A549 (cell line): ENCODE data around the gene PTPRN2. TPM values are rescaled to one million over a fixed set of nuclear protein-coding genes. Genes with fewer than 3 reads are reported as not detected.
"Not testable (repeated sequence)": the region's sequence is repeated elsewhere in the genome, so short reads cannot be mapped to it uniquely, and the experiment has no call there.

ENCODE experiments used
- ATAC-seq, 2 experiments: fragments of 200-7000 bp in 1 of 2; fragments of >200 bp in 1 of 2; cut with Nextera tagmentation in 1 of 2; cut with Tn5 transposase in 1 of 2; 3 replicates each; pipeline versions ENCODE4 v1.8.0 to v1.9.1; 2018 to 2020; ENCODE audit warnings: mild to moderate bottlenecking in 1 of 2, moderate library complexity in 1 of 2
- CTCF ChIA-PET: fragments of 300-600 bp; sonication (Branson Sonifier 250); formaldehyde crosslinking; extraction: SDS; loops from one replicate; lab custom pipeline; 2021; ENCODE audit warnings: antibody characterized with exemption, inconsistent platforms; lab: Yijun Ruan, JAX
- POLR2A ChIA-PET: fragments of 350-600 bp; formaldehyde crosslinking; extraction: SDS; loops from one replicate; lab custom pipeline; 2021; ENCODE audit warnings: antibody characterized with exemption, inconsistent platforms; lab: Yijun Ruan, JAX
- DNase-seq, 2 experiments: peaks; one replicate each; pipeline versions ENCODE4 v3.0.0 to v3.0.0-alpha.2; 2011 to 2016; ENCODE audit warnings: low read depth in 1 of 2, low spot score in 1 of 2
- FAIRE-seq: peaks from 2 replicates; lab custom pipeline; 2011; peaks lifted over from hg19 to GRCh38; lab: Jason Lieb, UNC
- H3K27ac ChIP-seq, 2 experiments: fragments of >200 bp; sonication (Bioruptor Twin); formaldehyde crosslinking; 3 replicates each; pipeline ENCODE4 v1.5.1; 2016 to 2017
- H3K4me1 ChIP-seq: fragments of >200 bp; sonication (Bioruptor Twin); formaldehyde crosslinking; 3 replicates; pipeline ENCODE4 v1.6.1; 2016
- H3K4me2 ChIP-seq: fragments of >200 bp; sonication (Bioruptor Twin); formaldehyde crosslinking; 3 replicates; pipeline ENCODE4 v1.6.1; 2016
- H3K4me3 ChIP-seq: fragments of >200 bp; sonication (Bioruptor Twin); formaldehyde crosslinking; 3 replicates; pipeline ENCODE4 v1.5.1; 2016
- H3K9me3 ChIP-seq: fragments of >200 bp; sonication (Bioruptor Twin); formaldehyde crosslinking; 3 replicates; pipeline ENCODE4 v1.6.1; 2016
- CEBPB ChIP-seq, 2 experiments: fragments of >200 bp in 1 of 2; sonication (Bioruptor Twin) in 1 of 2; formaldehyde crosslinking in 1 of 2; IDR thresholded peaks; 2 replicates each; pipeline ENCODE4 v1.6.1; 2012 to 2016
- CTCF ChIP-seq: fragments of >200 bp; sonication (Bioruptor Twin); formaldehyde crosslinking; IDR thresholded peaks from 3 replicates; pipeline ENCODE4 v1.5.1; 2016
- E2F6 ChIP-seq: IDR thresholded peaks from 2 replicates; pipeline ENCODE4 v1.6.1; 2012; ENCODE audit warnings: low read depth, borderline replicate concordance
- ELK1 ChIP-seq: fragments of 150-350 bp; IDR thresholded peaks from 2 replicates; pipeline ENCODE4 v1.6.1; 2014; ENCODE audit warnings: low read depth, mild to moderate bottlenecking, low read length
- ESRRA ChIP-seq: fragments of 150-350 bp; IDR thresholded peaks from 2 replicates; pipeline ENCODE4 v1.6.1; 2014; ENCODE audit warnings: mild to moderate bottlenecking, low read length, borderline replicate concordance
- HEYL ChIP-seq: fragments of 250-450 bp; sonication (Bioruptor Pico); IDR thresholded peaks from 2 replicates; pipeline ENCODE4 v1.8.0; 2021; ENCODE audit warnings: mild to moderate bottlenecking, moderate library complexity
- HOXA7 ChIP-seq: fragments of 250-450 bp; sonication (Bioruptor Pico); IDR thresholded peaks from 2 replicates; pipeline ENCODE4 v1.5.0; 2020; ENCODE audit warnings: mild to moderate bottlenecking, moderate library complexity
- JUNB ChIP-seq: fragments of >200 bp; sonication (Bioruptor Twin); formaldehyde crosslinking; IDR thresholded peaks from 2 replicates; pipeline ENCODE4 v1.6.1; 2016
- KDM1A ChIP-seq: fragments of 200-600 bp; sonication (generic); IDR thresholded peaks from 2 replicates; pipeline ENCODE4 v1.6.1; 2016; ENCODE audit warnings: low read depth, mild to moderate bottlenecking
- MAFK ChIP-seq: fragments of 450-650 bp; IDR thresholded peaks from 2 replicates; pipeline ENCODE4 v1.6.1; 2014; ENCODE audit not compliant: partially characterized antibody
- MYC ChIP-seq: IDR thresholded peaks from 2 replicates; pipeline ENCODE4 v1.6.1; 2012; ENCODE audit warnings: mild to moderate bottlenecking, inconsistent platforms, low read length, improper control_type of control experiment, borderline replicate concordance
- NPAS2 ChIP-seq: fragments of 250-450 bp; sonication (Bioruptor Pico); IDR thresholded peaks from 2 replicates; pipeline ENCODE4 v1.8.0; 2022; ENCODE audit warnings: mild to moderate bottlenecking, moderate library complexity, borderline replicate concordance
- NR3C1 ChIP-seq: fragments of >200 bp; sonication (Bioruptor Twin); formaldehyde crosslinking; IDR thresholded peaks from 3 replicates; pipeline ENCODE4 v1.6.1; 2017
- POLR2AphosphoS2 ChIP-seq: conservative IDR thresholded peaks from 2 replicates; pipeline ENCODE4 v1.6.1; 2012; ENCODE audit warnings: low read length, improper control_type of control experiment, inconsistent platforms
- RAD21 ChIP-seq, 2 experiments: fragments of >200 bp in 1 of 2; sonication (Bioruptor Twin) in 1 of 2; formaldehyde crosslinking in 1 of 2; IDR thresholded peaks in 1 of 2; conservative IDR thresholded peaks in 1 of 2; 2 replicates in 1 of 2; 3 replicates in 1 of 2; pipeline ENCODE4 v1.6.1; 2012 to 2018; ENCODE audit warnings: inconsistent platforms in 1 of 2
- RNF2 ChIP-seq: fragments of 200-600 bp; sonication (generic); IDR thresholded peaks from 2 replicates; pipeline ENCODE4 v1.6.1; 2016; ENCODE audit warnings: low read depth, mild to moderate bottlenecking, antibody characterized with exemption, moderate library complexity, borderline replicate concordance
- TFCP2L1 ChIP-seq: fragments of 250-450 bp; sonication (Bioruptor Pico); IDR thresholded peaks from 2 replicates; pipeline ENCODE4 v1.5.0; 2021; ENCODE audit warnings: mild to moderate bottlenecking
- ZC3H11A ChIP-seq: fragments of 450-650 bp; IDR thresholded peaks from 2 replicates; pipeline ENCODE4 v1.6.1; 2014; ENCODE audit warnings: antibody characterized with exemption, mild to moderate bottlenecking
- ZNF302 ChIP-seq: fragments of 250-450 bp; sonication (Bioruptor Pico); IDR thresholded peaks from 2 replicates; pipeline ENCODE4 v1.9.0; 2021; ENCODE audit warnings: inconsistent platforms, mild to moderate bottlenecking, moderate library complexity
- ZSCAN20 ChIP-seq: fragments of 250-450 bp; sonication (Bioruptor Pico); IDR thresholded peaks from 2 replicates; pipeline ENCODE4 v1.8.0; 2022; ENCODE audit warnings: mild to moderate bottlenecking, moderate library complexity
- WGBS: methylation state at CpG from one replicate; pipeline ENCODE4 v1.1.6; 2017; ENCODE audit errors: missing lambda C conversion rate; 5-methylcytosine and 5-hydroxymethylcytosine counted together
- polyA plus RNA-seq, 4 experiments: library from polyadenylated mRNA; depleted of rRNA in 3 of 4; stranded (reverse); fragments of >200 nt; fragmentation: RNase III in 1 of 4; extraction: RNeasy Plus Mini Kit Qiagen cat#74134 plus additional on column Dnase treatment in 1 of 4; gene quantifications; 2 replicates in 3 of 4; 3 replicates in 1 of 4; pipeline ENCODE4 v1.2.3, GENCODE V29; 2011 to 2017
- TF ChIP-seq, protein P1 (sequence below): IDR thresholded peaks from 2 replicates; pipeline ENCODE4 v1.6.1; 2012
- TF ChIP-seq, protein P2 (sequence below): fragments of >200 bp; sonication (Bioruptor Twin); formaldehyde crosslinking; IDR thresholded peaks from 2 replicates; pipeline ENCODE4 v1.6.1; 2016

PTPRN2 gene
- polyA plus RNA-seq, 2 of the 4 experiments (the other 2 are of a cell fraction): 0.41 to 1.2 TPM

GRCh38 chr7:157727964-157728615, 859.5 kb downstream of the PTPRN2 start:
- no peak for FAIRE-seq
- Histone ChIP-seq H3K27ac (no peak overlapping the region), H3K4me3 (no peak overlapping the region), H3K9me3 (no peaks in the 10 kb centered on the region), H3K4me2 (no peak overlapping the region), H3K4me1 (no peaks in the 10 kb centered on the region)
- DNase-seq: no peak
- ATAC-seq: peak in 1 of 2 experiments; percentile 28; a peak in 2 of 6 replicates
- ChIA-PET POLR2A (no interaction called here), CTCF (interaction anchor here (0.9 kb wide), 1 partner anchor 16 kb away, joined by 3 read pairs; no protein-coding TSS in a partner anchor)
- TF ChIP-seq RNF2: no peak
- TF ChIP-seq ZNF302 (CRISPR knock-in tag): no peak
- no peak for TF ChIP-seq HOXA7 (CRISPR knock-in tag)
- TF ChIP-seq ZC3H11A: no peak
- TF ChIP-seq ELK1: no peak
- no peak for TF ChIP-seq HEYL (CRISPR knock-in tag)
- no peak for TF ChIP-seq KDM1A
- TF ChIP-seq, protein P1, sequence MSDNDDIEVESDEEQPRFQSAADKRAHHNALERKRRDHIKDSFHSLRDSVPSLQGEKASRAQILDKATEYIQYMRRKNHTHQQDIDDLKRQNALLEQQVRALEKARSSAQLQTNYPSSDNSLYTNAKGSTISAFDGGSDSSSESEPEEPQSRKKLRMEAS: no peak
- no peak for TF ChIP-seq NPAS2
- TF ChIP-seq ZSCAN20 (CRISPR knock-in tag): no peak
- TF ChIP-seq, protein P2, sequence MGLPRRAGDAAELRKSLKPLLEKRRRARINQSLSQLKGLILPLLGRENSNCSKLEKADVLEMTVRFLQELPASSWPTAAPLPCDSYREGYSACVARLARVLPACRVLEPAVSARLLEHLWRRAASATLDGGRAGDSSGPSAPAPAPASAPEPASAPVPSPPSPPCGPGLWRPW: no peak
- no peak for TF ChIP-seq E2F6
- no peak for TF ChIP-seq RAD21 (conservative IDR thresholded peaks at IDR 0.05 in 1 of 2, IDR thresholded peaks at IDR 0.05 in 1 of 2)
- no peak for TF ChIP-seq MYC
- TF ChIP-seq JUNB: no peak
- no peak for TF ChIP-seq NR3C1
- no peak for TF ChIP-seq TFCP2L1
- 32% methylated on average over 12 of the region's 21 CpGs for WGBS

GRCh38 chr7:157726764-157727163, 860.9 kb downstream of the PTPRN2 start:
- TF ChIP-seq KDM1A (no peak), CTCF (no peak), ESRRA (no peak), POLR2AphosphoS2 (no peak), CEBPB (IDR thresholded peaks at IDR 0.05) (no peak), MAFK (no peak), NPAS2 (no peak)
- FAIRE-seq (no peak), ATAC-seq (no peak), DNase-seq (no peak)
- CTCF ChIA-PET: no interaction called here
- POLR2A ChIA-PET: no interaction called here
- H3K27ac ChIP-seq: no peak overlapping the region
- no peak overlapping the region for H3K4me3 ChIP-seq
- no peaks in the 10 kb centered on the region for H3K4me1 ChIP-seq
- no peaks in the 10 kb centered on the region for H3K9me3 ChIP-seq
- no peak overlapping the region for H3K4me2 ChIP-seq
- WGBS: 21% methylated on average over 9 of the region's 9 CpGs

GRCh38 chr7:157725312-157725711, 862.3 kb downstream of the PTPRN2 start:
- 2% methylated on average over 6 of the region's 10 CpGs for WGBS
- DNase-seq, H3K4me3 ChIP-seq, H3K4me2 ChIP-seq, POLR2A ChIA-PET, H3K4me1 ChIP-seq, H3K9me3 ChIP-seq, CTCF ChIA-PET, ATAC-seq, FAIRE-seq, H3K27ac ChIP-seq: not testable (repeated sequence)
